Measurements from ENCODE around the gene UBR2.

Gene UBR2

DNA sequence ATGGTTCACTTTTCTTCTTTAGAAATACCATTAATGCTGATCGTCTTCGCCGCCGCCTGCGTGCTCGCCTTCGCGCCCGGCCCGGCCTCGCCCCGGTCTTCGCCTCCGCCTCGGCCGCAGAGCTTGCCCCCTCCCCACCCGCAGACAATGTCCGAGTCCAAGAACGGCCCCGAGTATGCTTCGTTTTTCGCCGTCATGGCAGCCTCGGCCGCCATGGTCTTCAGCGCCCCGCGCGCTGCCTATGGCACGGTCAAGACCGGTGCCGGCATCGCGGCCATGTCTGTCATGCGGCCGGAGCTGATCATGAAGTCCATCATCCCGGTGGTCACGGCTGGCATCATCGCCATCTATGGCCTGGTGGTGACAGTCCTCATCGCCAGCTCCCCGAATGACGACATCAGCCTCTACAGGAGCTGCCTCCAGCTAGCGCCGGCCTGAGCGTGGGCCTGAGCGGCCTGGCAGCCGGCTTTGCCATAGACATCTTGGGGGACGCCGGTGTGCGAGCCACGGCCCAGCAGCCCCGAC, 163.3 kb downstream of the UBR2 start:
- TF ChIP-seq, protein P1, sequence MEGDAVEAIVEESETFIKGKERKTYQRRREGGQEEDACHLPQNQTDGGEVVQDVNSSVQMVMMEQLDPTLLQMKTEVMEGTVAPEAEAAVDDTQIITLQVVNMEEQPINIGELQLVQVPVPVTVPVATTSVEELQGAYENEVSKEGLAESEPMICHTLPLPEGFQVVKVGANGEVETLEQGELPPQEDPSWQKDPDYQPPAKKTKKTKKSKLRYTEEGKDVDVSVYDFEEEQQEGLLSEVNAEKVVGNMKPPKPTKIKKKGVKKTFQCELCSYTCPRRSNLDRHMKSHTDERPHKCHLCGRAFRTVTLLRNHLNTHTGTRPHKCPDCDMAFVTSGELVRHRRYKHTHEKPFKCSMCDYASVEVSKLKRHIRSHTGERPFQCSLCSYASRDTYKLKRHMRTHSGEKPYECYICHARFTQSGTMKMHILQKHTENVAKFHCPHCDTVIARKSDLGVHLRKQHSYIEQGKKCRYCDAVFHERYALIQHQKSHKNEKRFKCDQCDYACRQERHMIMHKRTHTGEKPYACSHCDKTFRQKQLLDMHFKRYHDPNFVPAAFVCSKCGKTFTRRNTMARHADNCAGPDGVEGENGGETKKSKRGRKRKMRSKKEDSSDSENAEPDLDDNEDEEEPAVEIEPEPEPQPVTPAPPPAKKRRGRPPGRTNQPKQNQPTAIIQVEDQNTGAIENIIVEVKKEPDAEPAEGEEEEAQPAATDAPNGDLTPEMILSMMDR (IDR thresholded peaks at IDR 0.05) = no peak

DNA sequence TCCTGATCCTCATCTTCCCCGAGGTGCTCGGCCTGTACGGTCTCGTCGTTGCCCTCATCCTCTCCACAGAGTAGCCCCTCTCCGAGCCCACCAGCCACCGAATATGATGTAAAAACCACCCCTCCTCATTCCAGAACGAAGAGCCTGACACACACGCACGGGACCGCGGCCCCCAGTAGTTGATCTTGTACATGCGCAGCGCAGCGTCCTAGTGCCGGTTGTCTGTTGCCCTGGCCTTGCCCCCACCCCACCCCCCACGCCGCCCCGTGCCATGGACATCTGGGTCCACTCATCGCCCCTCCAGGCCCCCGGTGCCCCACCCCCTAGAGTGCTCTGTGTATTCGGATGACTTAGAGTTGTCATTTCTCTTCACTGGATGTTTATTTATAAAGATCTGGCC, 163.8 kb downstream of the UBR2 start:
- TF ChIP-seq, protein P1 (IDR thresholded peaks at IDR 0.05) = no peak

DNA sequence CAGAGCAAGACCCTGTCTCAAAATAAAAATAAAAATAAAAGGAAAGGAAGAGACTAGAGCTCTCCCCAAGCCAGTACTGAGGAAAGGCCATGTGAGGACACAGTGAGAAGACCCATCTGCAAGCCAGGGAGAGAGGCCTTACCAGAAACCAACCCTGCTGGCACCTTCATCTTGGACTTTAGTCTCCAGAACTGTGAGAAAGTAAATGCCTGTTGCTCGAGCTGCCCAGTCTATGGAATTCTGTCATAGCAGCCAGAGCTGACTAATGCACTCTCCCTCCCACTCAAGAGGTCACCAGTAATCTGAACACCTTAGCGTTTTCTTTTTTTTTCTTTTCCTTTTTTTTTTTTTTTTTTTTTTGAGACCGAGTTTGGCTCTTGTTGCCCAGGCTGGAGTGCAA, 165.9 kb downstream of the UBR2 start:
- TF ChIP-seq, protein P1 (IDR thresholded peaks at IDR 0.05) = no peak

DNA sequence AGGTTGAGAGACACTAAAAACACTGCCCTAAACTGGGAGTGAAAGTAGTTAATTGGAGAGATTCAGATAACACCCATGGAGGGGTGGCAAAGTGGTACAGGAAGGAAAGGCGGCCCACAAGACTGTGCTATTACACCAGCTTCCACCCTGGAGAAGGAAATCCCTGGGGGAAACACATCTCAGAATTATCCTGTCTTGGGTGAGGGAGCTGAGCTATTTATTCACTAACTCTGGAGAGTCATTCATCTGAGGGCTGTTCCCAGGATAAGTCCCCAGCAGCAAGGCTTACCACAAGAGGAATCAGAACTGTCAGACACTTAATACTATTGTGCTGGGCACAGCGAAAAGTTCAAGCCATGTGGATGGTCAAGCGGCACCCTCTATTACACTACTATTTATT, 172.1 kb downstream of the UBR2 start:
- TF ChIP-seq, protein P1 (IDR thresholded peaks at IDR 0.05) = no peak

DNA sequence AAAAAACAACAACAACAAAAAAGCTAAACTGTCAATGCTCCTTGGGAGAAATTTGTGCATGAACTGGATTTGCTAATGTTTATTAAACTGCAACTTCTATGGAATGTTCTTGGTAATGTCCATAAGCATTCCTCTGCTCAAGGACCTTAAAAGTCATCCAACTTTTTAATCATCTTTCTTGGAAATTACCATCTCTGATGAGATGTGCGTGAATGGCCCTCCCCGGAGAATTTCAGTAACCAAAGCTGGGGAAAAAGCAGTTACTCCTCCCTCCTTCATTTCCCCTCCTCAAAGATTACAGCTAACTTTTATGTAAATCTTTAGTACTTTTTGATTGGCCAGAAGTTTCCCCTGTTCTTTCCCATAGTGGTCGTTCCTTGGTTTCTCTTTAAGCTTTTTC, 176.9 kb downstream of the UBR2 start:
- TF ChIP-seq, protein P1 (IDR thresholded peaks at IDR 0.05) = no peak

DNA sequence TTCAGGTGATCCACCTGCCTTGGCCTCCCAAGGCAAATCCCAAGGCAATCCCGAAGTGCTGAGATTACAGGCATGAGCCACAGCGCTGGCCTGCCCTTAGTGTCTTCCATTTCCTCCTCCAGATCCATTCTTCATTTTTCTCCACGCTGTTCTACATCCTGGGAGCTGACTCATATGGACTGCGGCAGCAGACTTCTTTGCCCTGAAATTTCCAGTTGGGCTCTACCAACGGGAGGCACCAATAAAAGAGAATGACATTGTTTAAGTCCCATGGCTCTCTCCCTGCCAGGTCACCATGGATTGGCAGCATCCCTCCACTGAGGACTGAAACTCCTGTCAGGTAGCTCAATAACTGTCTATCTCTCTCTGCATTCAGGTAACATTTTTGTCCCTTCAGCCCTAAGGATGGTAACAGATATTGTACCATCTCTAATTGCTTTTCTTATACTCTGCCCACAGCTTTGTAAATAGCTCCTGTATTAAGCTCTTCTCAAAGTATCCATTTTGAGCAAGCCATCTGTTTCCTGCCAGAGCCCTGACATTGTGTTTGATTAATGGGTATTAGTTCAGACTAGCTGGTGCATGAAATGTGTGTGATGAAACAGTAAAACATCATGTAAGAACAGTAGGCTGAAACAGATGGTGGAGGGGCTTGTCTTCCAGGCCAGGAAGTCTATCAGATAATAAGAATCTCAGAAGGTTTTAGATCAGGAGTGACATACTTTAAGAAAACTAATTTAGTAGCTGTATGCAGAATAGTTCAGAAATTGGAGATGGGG, 178.5 kb downstream of the UBR2 start:
- TF ChIP-seq, protein P1 (IDR thresholded peaks at IDR 0.05) = no peak

Data from LNCAP (cell line).